HepG2 (cell line): Measurements from ENCODE around the gene MCF2L.

Experiments used
- CTCF ChIP-seq: sonication (generic); formaldehyde crosslinking; IDR thresholded peaks from 2 replicates; pipeline ENCODE4 v1.5.0; 2020; ENCODE audit warnings: mild to moderate bottlenecking, missing genetic modification reagents, moderate library complexity
- MIXL1 ChIP-seq: IDR thresholded peaks from 2 replicates; pipeline ENCODE4 v1.6.1; 2016
- ZNF44 ChIP-seq: sonication (generic); formaldehyde crosslinking; IDR thresholded peaks from 2 replicates; pipeline ENCODE4 v1.5.1; 2020; ENCODE audit warnings: mild to moderate bottlenecking, missing genetic modification reagents
- ZNF530 ChIP-seq: sonication (generic); formaldehyde crosslinking; IDR thresholded peaks from 2 replicates; pipeline ENCODE4 v1.5.0; 2020; ENCODE audit warnings: low read depth, mild to moderate bottlenecking, missing genetic modification reagents

GRCh38 chr13:112956571-112957294, 12.3 kb upstream of the MCF2L start:
- TF ChIP-seq ZNF44 (CRISPR knock-in tag) = no peak; the same call in 1 of the 2 replicates
- no peak for TF ChIP-seq MIXL1 (CRISPR knock-in tag)
- peak; percentile 49 for TF ChIP-seq CTCF (CRISPR knock-in tag)
- no peak for TF ChIP-seq ZNF530 (CRISPR knock-in tag)
